ENCODE data around the gene ABL1. TPM values are rescaled to one million over a fixed set of nuclear protein-coding genes. Genes with fewer than 3 reads are reported as not detected.

The ABL1 gene
- total RNA-seq, 1 donor from 2014 or later: 91.0 TPM

DNA sequence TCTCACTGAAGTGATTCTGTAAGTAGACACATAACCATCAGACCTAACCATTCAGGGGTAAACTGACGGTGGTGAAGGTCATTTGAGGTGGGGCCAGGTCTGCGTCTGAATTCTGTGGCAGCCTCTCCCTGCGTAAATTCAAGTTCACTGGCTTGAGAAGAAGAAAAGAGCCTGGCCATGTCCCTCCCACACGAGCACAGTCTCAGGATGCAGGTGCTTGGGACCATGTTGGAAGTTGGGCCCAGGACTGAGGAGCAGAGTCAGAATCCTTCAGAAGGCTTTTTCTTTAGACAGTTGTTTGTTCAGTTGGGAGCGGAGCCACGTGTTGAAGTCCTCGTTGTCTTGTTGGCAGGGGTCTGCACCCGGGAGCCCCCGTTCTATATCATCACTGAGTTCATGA is 37.5 kb downstream of the ABL1 start:
- Mint-ChIP-seq H3K9me3 (no peaks in the 10 kb centered on the region), H3K4me3 (no peak overlapping the region), H3K27ac (ENCODE audit: unreplicated experiment) (no peak overlapping the region), H3K27me3 (ENCODE audit: low read depth) (no peaks in the 10 kb centered on the region), H3K4me1 (peaks cover 17% of the 10 kb centered on the region), H3K36me3 (ENCODE audit: low read depth) (peaks cover 10% of the 10 kb centered on the region)
- TF ChIP-seq, protein P1, sequence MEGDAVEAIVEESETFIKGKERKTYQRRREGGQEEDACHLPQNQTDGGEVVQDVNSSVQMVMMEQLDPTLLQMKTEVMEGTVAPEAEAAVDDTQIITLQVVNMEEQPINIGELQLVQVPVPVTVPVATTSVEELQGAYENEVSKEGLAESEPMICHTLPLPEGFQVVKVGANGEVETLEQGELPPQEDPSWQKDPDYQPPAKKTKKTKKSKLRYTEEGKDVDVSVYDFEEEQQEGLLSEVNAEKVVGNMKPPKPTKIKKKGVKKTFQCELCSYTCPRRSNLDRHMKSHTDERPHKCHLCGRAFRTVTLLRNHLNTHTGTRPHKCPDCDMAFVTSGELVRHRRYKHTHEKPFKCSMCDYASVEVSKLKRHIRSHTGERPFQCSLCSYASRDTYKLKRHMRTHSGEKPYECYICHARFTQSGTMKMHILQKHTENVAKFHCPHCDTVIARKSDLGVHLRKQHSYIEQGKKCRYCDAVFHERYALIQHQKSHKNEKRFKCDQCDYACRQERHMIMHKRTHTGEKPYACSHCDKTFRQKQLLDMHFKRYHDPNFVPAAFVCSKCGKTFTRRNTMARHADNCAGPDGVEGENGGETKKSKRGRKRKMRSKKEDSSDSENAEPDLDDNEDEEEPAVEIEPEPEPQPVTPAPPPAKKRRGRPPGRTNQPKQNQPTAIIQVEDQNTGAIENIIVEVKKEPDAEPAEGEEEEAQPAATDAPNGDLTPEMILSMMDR (conservative IDR thresholded peaks at IDR 0.05): no peak
- no peak for DNase-seq (ENCODE audit: low read depth, low spot score)

DNA sequence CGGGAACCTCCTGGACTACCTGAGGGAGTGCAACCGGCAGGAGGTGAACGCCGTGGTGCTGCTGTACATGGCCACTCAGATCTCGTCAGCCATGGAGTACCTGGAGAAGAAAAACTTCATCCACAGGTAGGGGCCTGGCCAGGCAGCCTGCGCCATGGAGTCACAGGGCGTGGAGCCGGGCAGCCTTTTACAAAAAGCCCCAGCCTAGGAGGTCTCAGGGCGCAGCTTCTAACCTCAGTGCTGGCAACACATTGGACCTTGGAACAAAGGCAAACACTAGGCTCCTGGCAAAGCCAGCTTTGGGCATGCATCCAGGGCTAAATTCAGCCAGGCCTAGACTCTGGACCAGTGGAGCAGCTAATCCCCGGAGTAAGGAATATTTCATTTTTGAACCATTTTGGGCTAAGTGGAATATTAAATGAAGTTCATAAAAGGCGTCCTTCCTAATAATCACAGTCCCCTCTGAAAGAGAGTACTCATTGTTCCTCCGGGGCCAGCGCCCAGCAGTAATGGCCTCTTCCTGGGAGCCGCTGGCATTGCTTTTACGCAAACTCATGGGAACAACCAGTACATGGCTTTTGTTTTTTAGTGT is 38.0 kb downstream of the ABL1 start:
- Mint-ChIP-seq H3K27me3 (ENCODE audit: low read depth) (no peaks in the 10 kb centered on the region), H3K36me3 (ENCODE audit: low read depth) (peaks cover 10% of the 10 kb centered on the region), H3K4me1 (peaks cover 17% of the 10 kb centered on the region), H3K9me3 (no peaks in the 10 kb centered on the region), H3K27ac (ENCODE audit: unreplicated experiment) (no peak overlapping the region), H3K4me3 (no peak overlapping the region)
- TF ChIP-seq, protein P1 (conservative IDR thresholded peaks at IDR 0.05): no peak
- DNase-seq (ENCODE audit: low read depth, low spot score): no peak

DNA sequence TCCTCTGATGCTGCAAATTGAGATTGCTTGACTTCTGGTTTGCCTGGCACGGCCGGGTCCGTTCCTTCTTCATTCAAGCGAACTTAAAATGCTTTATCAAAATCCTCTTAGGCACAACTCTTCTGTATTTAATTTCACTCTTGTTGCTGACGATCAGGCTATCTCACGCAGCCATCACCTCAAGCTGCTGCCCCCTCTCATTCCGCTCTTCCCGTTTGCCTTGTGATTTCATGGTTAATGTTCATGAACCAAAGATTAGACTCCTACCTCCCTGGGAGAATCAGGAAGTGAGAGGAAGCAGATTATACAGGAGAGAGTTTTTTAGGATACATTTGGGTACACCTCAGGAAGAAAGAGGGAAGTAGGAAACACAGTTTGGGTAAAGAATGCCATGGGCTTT is 38.9 kb downstream of the ABL1 start:
- H3K27me3 Mint-ChIP-seq (ENCODE audit: low read depth): no peaks in the 10 kb centered on the region
- no peak overlapping the region for H3K4me3 Mint-ChIP-seq
- no peak overlapping the region for H3K27ac Mint-ChIP-seq (ENCODE audit: unreplicated experiment)
- DNase-seq (ENCODE audit: low read depth, low spot score): no peak
- TF ChIP-seq, protein P1 (conservative IDR thresholded peaks at IDR 0.05): no peak
- H3K4me1 Mint-ChIP-seq: peaks cover 17% of the 10 kb centered on the region
- no peaks in the 10 kb centered on the region for H3K9me3 Mint-ChIP-seq
- peaks cover 10% of the 10 kb centered on the region for H3K36me3 Mint-ChIP-seq (ENCODE audit: low read depth)

DNA sequence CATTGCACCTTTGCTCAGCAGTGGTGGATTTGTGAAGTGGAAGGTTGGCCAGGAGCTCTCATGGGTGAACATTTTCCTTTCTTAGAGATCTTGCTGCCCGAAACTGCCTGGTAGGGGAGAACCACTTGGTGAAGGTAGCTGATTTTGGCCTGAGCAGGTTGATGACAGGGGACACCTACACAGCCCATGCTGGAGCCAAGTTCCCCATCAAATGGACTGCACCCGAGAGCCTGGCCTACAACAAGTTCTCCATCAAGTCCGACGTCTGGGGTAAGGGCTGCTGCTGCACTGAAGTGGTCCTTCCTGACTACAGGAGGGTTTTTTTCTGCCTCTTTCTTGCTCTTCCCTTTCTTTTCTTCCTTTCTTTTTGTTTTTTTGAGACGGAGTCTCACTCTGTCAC is 39.7 kb downstream of the ABL1 start:
- Mint-ChIP-seq H3K27me3 (ENCODE audit: low read depth) (no peaks in the 10 kb centered on the region), H3K4me3 (no peak overlapping the region), H3K27ac (ENCODE audit: unreplicated experiment) (no peak overlapping the region), H3K4me1 (peaks cover 17% of the 10 kb centered on the region), H3K9me3 (no peaks in the 10 kb centered on the region), H3K36me3 (ENCODE audit: low read depth) (peaks cover 16% of the 10 kb centered on the region)
- DNase-seq (ENCODE audit: low read depth, low spot score): no peak
- TF ChIP-seq, protein P1 (conservative IDR thresholded peaks at IDR 0.05): no peak

DNA sequence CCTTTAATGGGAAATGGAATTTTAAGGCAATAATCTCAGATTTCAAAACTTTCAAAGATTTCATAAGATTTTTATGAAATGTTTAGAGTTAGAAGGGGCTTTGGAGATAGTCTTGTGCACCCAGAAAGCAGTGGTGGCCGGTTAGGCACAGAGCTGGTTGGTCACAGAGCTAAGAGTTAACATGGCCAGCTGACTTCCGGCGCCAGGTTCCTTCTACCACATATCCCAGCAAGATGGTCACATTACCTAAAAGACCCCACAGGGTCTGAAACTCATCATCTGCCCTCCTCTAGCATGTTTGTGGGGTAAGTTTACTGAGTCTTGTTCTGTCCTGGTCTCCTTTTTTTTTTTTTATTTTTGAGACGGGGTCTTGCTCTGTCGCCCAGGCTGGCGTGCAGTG is 42.2 kb downstream of the ABL1 start:
- Mint-ChIP-seq H3K27me3 (ENCODE audit: low read depth) (no peaks in the 10 kb centered on the region), H3K4me1 (no peaks in the 10 kb centered on the region), H3K36me3 (ENCODE audit: low read depth) (peaks cover 18% of the 10 kb centered on the region), H3K27ac (ENCODE audit: unreplicated experiment) (no peak overlapping the region), H3K9me3 (no peaks in the 10 kb centered on the region), H3K4me3 (no peak overlapping the region)
- TF ChIP-seq, protein P1 (conservative IDR thresholded peaks at IDR 0.05): no peak
- DNase-seq (ENCODE audit: low read depth, low spot score): no peak
